Gastroesophageal sphincter (tissue), 4 donors: ENCODE data around the gene ZFAND2A. TPM values are rescaled to one million over a fixed set of nuclear protein-coding genes. Genes with fewer than 3 reads are reported as not detected.

Experiments used
- ATAC-seq: fragments of 150-250 bp; one replicate; pipeline ENCODE4 v1.9.1; 2016; ENCODE audit warnings: mild to moderate bottlenecking, moderate library complexity
- H3K27ac ChIP-seq, 4 donors: fragments of 200-600 bp; sonication (generic) in 3 of 4; 1 replicate in 3 of 4; 2 replicates in 1 of 4; pipeline ENCODE4 v1.5.1; 2016 to 2019
- H3K27me3 ChIP-seq: fragments of 200-600 bp; sonication (generic); one replicate; pipeline ENCODE4 v1.5.1; 2019
- H3K36me3 ChIP-seq, 2 donors: fragments of 200-600 bp; sonication (generic); one replicate each; pipeline ENCODE4 v1.5.1; 2019; ENCODE audit warnings: control low read depth in 1 of 2
- H3K4me1 ChIP-seq, 3 donors: fragments of 200-600 bp; sonication (generic); 1 replicate in 2 of 3; 2 replicates in 1 of 3; pipeline ENCODE4 v1.5.1; 2016 to 2019; ENCODE audit warnings: control low read depth in 2 of 3
- H3K4me3 ChIP-seq, 2 donors: fragments of 200-600 bp; sonication (generic); one replicate each; pipeline ENCODE4 v1.5.1; 2019; ENCODE audit warnings: mild to moderate bottlenecking in 1 of 2, moderate library complexity in 1 of 2
- H3K9me3 ChIP-seq, 3 donors: fragments of 200-600 bp; sonication (generic); one replicate each; pipeline ENCODE4 v1.5.1; 2017 to 2019; ENCODE audit warnings: control low read depth in 2 of 3
- EP300 ChIP-seq: sonication (generic); formaldehyde crosslinking; IDR thresholded peaks from one replicate; pipeline ENCODE4 v1.6.1; 2017; ENCODE audit warnings: antibody characterized with exemption, mild to moderate bottlenecking
- POLR2A ChIP-seq, 2 donors: fragments of 450-650 bp; IDR thresholded peaks; one replicate each; pipeline ENCODE4 v1.6.1; 2017; ENCODE audit warnings: antibody characterized with exemption in 2 of 2, mild to moderate bottlenecking in 2 of 2, moderate library complexity in 1 of 2
- POLR2AphosphoS5 ChIP-seq: sonication (generic); formaldehyde crosslinking; IDR thresholded peaks from one replicate; pipeline ENCODE4 v1.6.1; 2017; ENCODE audit warnings: antibody characterized with exemption
- WGBS, 2 donors: methylation state at CpG; one replicate each; pipeline ENCODE4 v1.1.5; 2018; ENCODE audit warnings: low coverage in 1 of 2; 5-methylcytosine and 5-hydroxymethylcytosine counted together
- total RNA-seq, 4 donors: library from RNA; depleted of rRNA; stranded (reverse); fragments of >200 nt; gene quantifications; one replicate each; pipeline ENCODE4 v1.1.0, GENCODE V29; 2016
- TF ChIP-seq, protein P1 (sequence below), 4 experiments: fragments of 200-600 bp in 2 of 4; fragments of 450-650 bp in 2 of 4; sonication (generic) in 1 of 4; IDR thresholded peaks; one replicate each; pipeline ENCODE4 v1.5.1; 2017 to 2019; ENCODE audit warnings: antibody characterized with exemption in 4 of 4, mild to moderate bottlenecking in 2 of 4, moderate library complexity in 2 of 4

The ZFAND2A gene
- total RNA-seq, 4 donors from 2014 or later = 19.1 to 28.0 (median 24.0) TPM

DNA sequence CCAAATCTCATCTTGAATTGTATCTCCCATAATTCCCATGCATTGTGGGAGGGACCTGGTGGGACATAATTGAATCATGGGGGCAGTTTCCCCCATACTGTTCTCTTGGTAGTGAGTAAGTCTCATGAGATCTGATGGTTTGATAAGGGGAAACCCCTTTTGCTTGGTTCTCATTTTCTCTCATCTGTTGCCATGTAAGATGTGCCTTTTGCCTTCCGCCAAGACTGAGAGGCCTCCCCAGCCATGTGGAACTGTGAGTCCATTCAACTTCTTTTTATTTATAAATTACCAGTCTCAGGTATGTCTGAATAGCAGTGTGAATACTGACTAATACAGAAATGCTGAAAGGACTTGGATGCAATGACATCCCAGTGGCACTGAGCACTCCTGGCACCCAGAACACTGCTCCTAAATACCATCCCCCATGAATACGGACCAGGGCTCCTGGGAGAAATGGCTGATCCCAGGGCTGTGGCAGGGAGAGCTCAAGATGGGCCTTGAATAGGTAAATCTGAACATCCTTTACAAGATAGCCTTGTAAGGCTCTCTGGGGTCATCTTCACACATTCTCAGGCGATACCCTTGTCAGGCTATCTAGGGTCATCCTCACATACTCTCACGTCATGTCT, 19.4 kb downstream of the ZFAND2A start:
- no peak overlapping the region for H3K27ac ChIP-seq
- H3K4me3 ChIP-seq = no peak overlapping the region
- 80 to 85% methylated on average over 2 to 4 of the region's 4 CpGs for WGBS, 2 donors
- no peaks in the 10 kb centered on the region for H3K27me3 ChIP-seq
- no peaks in the 10 kb centered on the region for H3K36me3 ChIP-seq
- H3K4me1 ChIP-seq = peaks cover 0 to 28% (median 10%) of the 10 kb centered on the region in 3 donors
- no peak for ATAC-seq
- TF ChIP-seq POLR2AphosphoS5 (no peak), POLR2A (IDR thresholded peaks at IDR 0.05) (no peak)
- H3K9me3 ChIP-seq = no peaks in the 10 kb centered on the region

DNA sequence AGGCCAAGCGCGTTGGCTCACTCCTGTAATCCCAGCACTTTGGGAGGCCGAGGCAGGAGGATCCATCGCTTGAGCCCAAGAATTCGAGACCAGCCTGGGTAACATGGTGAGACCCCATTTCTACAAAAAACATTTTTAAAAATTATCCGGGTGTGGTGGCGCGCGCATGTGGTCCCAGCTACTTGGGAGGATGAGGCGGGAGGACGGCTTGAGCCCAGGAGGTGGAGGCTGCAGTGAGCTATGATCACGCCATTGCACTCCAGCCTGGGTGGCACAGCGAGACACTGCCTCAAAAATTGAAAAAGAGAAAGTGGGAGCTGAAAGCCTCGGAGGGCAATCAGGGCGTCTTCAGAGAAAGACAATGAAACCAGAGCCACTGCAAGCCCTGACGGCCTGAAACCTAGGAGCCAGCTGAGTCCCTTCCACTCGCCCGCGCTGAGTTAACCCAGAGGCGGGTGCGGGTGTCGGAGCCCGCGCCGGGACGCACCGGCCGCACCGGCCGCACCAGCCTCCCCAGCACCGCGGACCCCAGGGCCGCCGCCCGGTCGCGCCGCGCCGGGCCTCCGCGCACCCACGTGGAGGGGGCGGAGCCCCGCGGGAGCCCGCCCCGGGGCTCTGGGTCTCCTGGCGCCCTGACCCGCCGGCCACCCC, 22.4 kb downstream of the ZFAND2A start:
- Histone ChIP-seq H3K4me1 (peaks cover 0 to 20% (median 10%) of the 10 kb centered on the region in 3 donors), H3K27me3 (no peaks in the 10 kb centered on the region), H3K36me3 (no peaks in the 10 kb centered on the region), H3K4me3 (peak overlapping the region; percentile 45 to 71), H3K27ac (peak overlapping the region in 3 of 4 donors; percentile 83 to 93 (median 87)), H3K9me3 (no peaks in the 10 kb centered on the region)
- ATAC-seq = peak; percentile 89
- TF ChIP-seq POLR2A (IDR thresholded peaks at IDR 0.05) (no peak), POLR2AphosphoS5 (no peak), EP300 (no peak)
- TF ChIP-seq, protein P1, sequence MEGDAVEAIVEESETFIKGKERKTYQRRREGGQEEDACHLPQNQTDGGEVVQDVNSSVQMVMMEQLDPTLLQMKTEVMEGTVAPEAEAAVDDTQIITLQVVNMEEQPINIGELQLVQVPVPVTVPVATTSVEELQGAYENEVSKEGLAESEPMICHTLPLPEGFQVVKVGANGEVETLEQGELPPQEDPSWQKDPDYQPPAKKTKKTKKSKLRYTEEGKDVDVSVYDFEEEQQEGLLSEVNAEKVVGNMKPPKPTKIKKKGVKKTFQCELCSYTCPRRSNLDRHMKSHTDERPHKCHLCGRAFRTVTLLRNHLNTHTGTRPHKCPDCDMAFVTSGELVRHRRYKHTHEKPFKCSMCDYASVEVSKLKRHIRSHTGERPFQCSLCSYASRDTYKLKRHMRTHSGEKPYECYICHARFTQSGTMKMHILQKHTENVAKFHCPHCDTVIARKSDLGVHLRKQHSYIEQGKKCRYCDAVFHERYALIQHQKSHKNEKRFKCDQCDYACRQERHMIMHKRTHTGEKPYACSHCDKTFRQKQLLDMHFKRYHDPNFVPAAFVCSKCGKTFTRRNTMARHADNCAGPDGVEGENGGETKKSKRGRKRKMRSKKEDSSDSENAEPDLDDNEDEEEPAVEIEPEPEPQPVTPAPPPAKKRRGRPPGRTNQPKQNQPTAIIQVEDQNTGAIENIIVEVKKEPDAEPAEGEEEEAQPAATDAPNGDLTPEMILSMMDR (IDR thresholded peaks at IDR 0.05) = no peak
- 28 to 35% methylated on average over 9 to 12 of the region's 51 CpGs for WGBS, 2 donors

DNA sequence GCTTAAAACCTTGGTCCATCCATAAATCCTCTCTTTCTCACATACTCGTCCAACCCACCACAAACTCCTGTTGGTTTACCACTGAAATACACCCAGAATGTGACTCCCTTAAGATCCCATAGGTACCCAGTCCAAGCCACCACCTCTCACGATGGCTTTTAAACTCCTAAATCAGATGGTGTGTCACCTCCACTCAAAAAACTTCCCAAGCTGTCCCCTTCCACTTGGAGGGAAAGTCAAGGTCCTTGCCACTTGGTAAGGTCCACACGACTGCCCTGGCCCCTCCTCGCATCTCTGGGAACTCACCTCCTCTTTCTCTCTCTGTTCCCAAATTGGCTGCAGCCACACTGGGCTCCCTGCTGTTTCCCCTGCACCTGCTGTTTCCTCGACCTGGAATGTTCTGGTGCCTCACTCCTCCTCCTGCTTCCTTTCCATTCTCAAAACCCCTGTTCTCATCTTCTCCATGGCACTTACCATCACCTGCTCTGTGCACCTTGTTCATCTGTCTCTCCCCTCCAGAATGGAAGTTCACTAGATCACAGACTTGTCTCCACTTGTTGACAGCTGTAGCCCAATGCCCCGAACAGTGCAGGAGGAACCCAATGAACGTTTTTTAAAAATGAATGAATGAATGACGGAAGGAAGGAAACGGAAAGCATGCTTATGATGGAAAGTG, 23.0 kb downstream of the ZFAND2A start:
- H3K36me3 ChIP-seq = no peaks in the 10 kb centered on the region
- H3K27me3 ChIP-seq = no peaks in the 10 kb centered on the region
- peaks cover 0 to 20% (median 10%) of the 10 kb centered on the region in 3 donors for H3K4me1 ChIP-seq
- TF ChIP-seq POLR2A (IDR thresholded peaks at IDR 0.05) (no peak), EP300 (no peak), POLR2AphosphoS5 (no peak)
- TF ChIP-seq, protein P1 (IDR thresholded peaks at IDR 0.05) = no peak
- peak overlapping the region; percentile 45 to 71 for H3K4me3 ChIP-seq
- no peak overlapping the region for H3K27ac ChIP-seq
- 21 to 29% methylated on average over 5 of the region's 9 CpGs for WGBS, 2 donors
- H3K9me3 ChIP-seq = no peaks in the 10 kb centered on the region
- ATAC-seq = no peak

DNA sequence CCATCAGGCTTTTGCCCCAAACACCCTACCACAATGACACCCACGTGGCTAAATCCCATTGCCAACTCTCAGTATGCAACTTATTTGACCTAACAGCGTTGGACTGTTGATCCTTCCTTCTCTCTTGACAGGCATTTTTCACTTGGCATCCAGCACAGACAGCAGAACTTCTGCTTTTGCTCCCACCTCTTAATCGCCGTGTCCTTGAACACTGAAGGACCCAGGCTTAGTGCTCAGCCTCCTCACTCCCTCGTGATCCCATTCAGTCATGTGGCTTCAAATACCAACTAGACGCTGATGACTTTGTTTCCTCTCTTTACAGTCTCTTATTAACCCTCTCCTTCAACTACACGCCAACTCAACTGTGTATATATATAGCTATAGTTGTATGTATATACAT, 25.0 kb downstream of the ZFAND2A start:
- H3K9me3 ChIP-seq = no peaks in the 10 kb centered on the region
- H3K4me1 ChIP-seq = peaks cover 0 to 20% (median 10%) of the 10 kb centered on the region in 3 donors
- ATAC-seq = no peak
- H3K27me3 ChIP-seq = no peaks in the 10 kb centered on the region
- H3K36me3 ChIP-seq = no peaks in the 10 kb centered on the region
- TF ChIP-seq, protein P1 (IDR thresholded peaks at IDR 0.05) = no peak
- TF ChIP-seq EP300 (no peak), POLR2AphosphoS5 (no peak), POLR2A (IDR thresholded peaks at IDR 0.05) (no peak)
- 75 to 80% methylated on average over 7 of the region's 7 CpGs for WGBS, 2 donors
- H3K27ac ChIP-seq = no peak overlapping the region
- no peak overlapping the region for H3K4me3 ChIP-seq

DNA sequence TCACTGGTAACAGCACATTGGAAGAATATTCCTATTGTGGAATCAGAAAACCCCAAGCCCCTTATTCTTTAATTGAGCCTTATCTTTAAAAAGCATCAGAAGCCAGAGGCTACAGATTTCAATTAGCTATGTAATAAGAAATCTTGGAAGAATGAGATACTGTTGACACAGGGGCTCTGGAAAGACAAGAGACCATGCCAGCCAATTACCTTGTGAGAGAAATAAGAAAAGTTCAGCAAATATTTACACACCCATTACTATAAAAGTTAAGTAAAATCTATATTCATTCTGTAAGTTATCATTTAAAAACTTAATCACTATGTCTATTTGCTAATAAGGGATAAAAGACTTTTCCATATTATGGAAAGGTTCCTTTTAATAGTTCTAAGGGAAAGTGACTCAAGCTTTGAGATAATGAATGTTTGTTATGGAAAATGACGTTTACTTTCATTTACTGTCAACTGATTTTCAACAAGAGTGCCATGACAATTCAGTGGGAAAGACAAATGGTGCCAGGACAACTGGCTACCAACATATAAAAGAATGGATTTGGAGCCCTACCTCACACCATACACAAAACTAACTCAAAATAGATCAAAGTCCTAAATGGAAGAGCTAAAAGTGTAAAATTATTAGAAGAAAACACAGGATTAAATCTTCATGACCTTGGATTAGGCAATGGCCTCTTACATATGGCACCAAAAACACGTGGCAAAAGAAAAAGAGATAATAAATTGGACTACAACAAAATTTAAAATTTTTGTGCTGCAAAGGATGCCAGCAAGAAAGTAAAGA, 28.3 kb downstream of the ZFAND2A start:
- 64 to 79% methylated on average over 1 to 2 of the region's 2 CpGs for WGBS, 2 donors
- no peak for TF ChIP-seq POLR2AphosphoS5
- no peak for TF ChIP-seq POLR2A (IDR thresholded peaks at IDR 0.05)
- TF ChIP-seq EP300 = no peak
- TF ChIP-seq, protein P1 (IDR thresholded peaks at IDR 0.05) = no peak
- peaks cover 0 to 3% (median under 1%) of the 10 kb centered on the region in 3 donors for H3K4me1 ChIP-seq
- H3K9me3 ChIP-seq = no peaks in the 10 kb centered on the region
- no peak overlapping the region for H3K27ac ChIP-seq
- H3K36me3 ChIP-seq = peaks cover 0 to 13% of the 10 kb centered on the region in 2 donors
- no peak for ATAC-seq
- H3K27me3 ChIP-seq = no peaks in the 10 kb centered on the region
- no peak overlapping the region for H3K4me3 ChIP-seq
